NT2/D1 (cell line): ENCODE measurements around the gene CKB.

Source experiments
- SUZ12 ChIP-seq: IDR thresholded peaks from 2 replicates; pipeline ENCODE4 v1.6.1; 2011; ENCODE audit not compliant: insufficient read length, insufficient read depth; ENCODE audit errors: extremely low read depth
- YY1 ChIP-seq: IDR thresholded peaks from 2 replicates; pipeline ENCODE4 v1.6.1; 2011; ENCODE audit not compliant: insufficient read length, insufficient read depth
- ZNF274 ChIP-seq: IDR thresholded peaks from 2 replicates; pipeline ENCODE4 v1.6.1; 2011; ENCODE audit warnings: mild to moderate bottlenecking, low read depth, low read length

- TF ChIP-seq YY1 (no peak), ZNF274 (no peak), SUZ12 (no peak)
These were observed 46.3 kb upstream of the CKB start for GRCh38 chr14:103568952-103569351.
